Body of pancreas (tissue), 4 donors: ENCODE measurements around the gene CFAP298.

ENCODE experiments used
- POLR2A ChIP-seq, 3 donors: fragments of 450-650 bp; IDR thresholded peaks; one replicate each; pipeline ENCODE4 v1.6.1; 2016; ENCODE audit warnings: antibody characterized with exemption in 3 of 3, mild to moderate bottlenecking in 2 of 3
- TF ChIP-seq, protein P1 (sequence below), 7 experiments: fragments of 450-650 bp in 4 of 7; fragments of 200-600 bp in 3 of 7; sonication (generic) in 3 of 7; IDR thresholded peaks; one replicate each; pipeline ENCODE4 v1.5.1; 2016 to 2019; ENCODE audit warnings: antibody characterized with exemption in 7 of 7

DNA sequence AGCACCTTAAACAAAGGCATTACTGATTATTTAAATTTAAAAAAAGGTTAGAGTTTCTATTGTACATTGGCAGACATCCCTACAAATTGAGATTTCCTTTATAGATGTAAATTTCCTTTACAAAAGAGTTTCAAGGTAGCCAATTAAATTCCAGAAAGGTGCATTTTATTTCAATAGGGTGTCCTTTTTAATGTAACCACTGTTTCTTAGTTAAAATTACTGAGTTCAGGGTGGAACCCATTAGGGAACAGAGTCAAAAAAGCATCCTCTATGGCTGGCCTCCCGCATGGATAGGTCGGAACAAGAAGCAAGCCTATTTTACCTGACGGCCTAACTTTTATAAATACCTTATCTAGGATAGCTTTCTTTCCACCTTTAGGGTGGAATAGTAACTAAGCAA, 51.3 kb downstream of the CFAP298 start:
- TF ChIP-seq, protein P1, sequence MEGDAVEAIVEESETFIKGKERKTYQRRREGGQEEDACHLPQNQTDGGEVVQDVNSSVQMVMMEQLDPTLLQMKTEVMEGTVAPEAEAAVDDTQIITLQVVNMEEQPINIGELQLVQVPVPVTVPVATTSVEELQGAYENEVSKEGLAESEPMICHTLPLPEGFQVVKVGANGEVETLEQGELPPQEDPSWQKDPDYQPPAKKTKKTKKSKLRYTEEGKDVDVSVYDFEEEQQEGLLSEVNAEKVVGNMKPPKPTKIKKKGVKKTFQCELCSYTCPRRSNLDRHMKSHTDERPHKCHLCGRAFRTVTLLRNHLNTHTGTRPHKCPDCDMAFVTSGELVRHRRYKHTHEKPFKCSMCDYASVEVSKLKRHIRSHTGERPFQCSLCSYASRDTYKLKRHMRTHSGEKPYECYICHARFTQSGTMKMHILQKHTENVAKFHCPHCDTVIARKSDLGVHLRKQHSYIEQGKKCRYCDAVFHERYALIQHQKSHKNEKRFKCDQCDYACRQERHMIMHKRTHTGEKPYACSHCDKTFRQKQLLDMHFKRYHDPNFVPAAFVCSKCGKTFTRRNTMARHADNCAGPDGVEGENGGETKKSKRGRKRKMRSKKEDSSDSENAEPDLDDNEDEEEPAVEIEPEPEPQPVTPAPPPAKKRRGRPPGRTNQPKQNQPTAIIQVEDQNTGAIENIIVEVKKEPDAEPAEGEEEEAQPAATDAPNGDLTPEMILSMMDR (IDR thresholded peaks at IDR 0.05): no peak
- TF ChIP-seq POLR2A (IDR thresholded peaks at IDR 0.05): no peak
